Sigmoid colon (tissue), 3 donors: ENCODE data around the gene CISH.

Experiments used
- POLR2A ChIP-seq, 2 donors: fragments of 450-650 bp; IDR thresholded peaks; one replicate each; pipeline ENCODE4 v1.6.1; 2016; ENCODE audit warnings: antibody characterized with exemption in 2 of 2, mild to moderate bottlenecking in 2 of 2, moderate library complexity in 2 of 2
- TF ChIP-seq, protein P1 (sequence below), 4 experiments: fragments of 450-650 bp in 3 of 4; fragments of 200-600 bp in 1 of 4; IDR thresholded peaks; one replicate each; pipeline ENCODE4 v1.5.1; 2016 to 2019; ENCODE audit warnings: antibody characterized with exemption in 4 of 4, mild to moderate bottlenecking in 3 of 4, moderate library complexity in 2 of 4

DNA sequence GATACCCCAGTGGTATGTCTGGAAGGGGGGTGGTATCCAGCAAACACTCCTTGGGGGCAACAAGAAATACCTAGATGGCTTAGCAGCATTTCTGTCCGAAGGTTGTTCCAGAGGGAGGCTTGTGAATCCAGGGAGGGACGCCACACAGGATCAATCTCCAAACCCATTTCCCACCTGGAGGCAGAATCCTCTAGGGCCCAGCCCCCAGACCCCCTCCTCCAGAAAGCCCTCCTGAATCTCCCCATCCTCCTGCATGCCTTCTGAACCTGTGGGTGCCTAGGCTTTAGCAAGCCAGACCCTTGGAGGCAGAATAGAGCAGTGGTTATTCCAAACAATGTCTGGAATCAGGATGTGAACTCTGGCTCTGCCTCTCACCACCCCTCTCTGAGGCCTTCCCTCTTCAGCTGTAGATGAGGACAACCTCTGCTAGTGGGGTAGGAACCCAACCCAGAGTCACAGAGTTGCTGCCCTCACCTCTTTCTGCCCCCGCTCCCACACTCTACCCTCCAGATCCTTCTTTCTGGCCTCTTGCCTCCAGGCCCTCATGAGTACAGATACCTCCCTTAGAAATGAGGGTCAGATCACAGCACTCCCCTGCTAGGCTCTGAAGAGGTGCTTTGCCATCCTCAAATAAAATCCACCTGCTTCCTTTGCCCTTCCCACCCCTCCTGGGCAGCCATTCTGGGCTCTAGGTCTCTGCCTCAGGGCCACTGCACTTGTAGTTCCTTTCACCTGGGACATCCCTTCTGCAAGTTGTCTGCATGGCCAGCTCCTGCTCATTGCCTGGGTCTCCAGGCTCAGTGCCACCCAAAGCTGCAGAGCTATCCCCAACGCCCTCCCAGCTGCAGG is 8.1 kb downstream of the CISH start:
- TF ChIP-seq, protein P1, sequence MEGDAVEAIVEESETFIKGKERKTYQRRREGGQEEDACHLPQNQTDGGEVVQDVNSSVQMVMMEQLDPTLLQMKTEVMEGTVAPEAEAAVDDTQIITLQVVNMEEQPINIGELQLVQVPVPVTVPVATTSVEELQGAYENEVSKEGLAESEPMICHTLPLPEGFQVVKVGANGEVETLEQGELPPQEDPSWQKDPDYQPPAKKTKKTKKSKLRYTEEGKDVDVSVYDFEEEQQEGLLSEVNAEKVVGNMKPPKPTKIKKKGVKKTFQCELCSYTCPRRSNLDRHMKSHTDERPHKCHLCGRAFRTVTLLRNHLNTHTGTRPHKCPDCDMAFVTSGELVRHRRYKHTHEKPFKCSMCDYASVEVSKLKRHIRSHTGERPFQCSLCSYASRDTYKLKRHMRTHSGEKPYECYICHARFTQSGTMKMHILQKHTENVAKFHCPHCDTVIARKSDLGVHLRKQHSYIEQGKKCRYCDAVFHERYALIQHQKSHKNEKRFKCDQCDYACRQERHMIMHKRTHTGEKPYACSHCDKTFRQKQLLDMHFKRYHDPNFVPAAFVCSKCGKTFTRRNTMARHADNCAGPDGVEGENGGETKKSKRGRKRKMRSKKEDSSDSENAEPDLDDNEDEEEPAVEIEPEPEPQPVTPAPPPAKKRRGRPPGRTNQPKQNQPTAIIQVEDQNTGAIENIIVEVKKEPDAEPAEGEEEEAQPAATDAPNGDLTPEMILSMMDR (IDR thresholded peaks at IDR 0.05) = no peak
- no peak for TF ChIP-seq POLR2A (IDR thresholded peaks at IDR 0.05)
